HG03565 (cell line): ENCODE results near the gene PHTF2.
A peak's percentile ranks its signal among the peaks of the same experiment; 100 is the strongest.

Experiments
- ATAC-seq: cut with Tn5 transposase; IDR thresholded peaks from one replicate; pipeline ENCODE4 v1.9.1; 2021; ENCODE audit warnings: mild to moderate bottlenecking, moderate library complexity; ENCODE audit not compliant: unreplicated experiment

The PHTF2 gene

DNA sequence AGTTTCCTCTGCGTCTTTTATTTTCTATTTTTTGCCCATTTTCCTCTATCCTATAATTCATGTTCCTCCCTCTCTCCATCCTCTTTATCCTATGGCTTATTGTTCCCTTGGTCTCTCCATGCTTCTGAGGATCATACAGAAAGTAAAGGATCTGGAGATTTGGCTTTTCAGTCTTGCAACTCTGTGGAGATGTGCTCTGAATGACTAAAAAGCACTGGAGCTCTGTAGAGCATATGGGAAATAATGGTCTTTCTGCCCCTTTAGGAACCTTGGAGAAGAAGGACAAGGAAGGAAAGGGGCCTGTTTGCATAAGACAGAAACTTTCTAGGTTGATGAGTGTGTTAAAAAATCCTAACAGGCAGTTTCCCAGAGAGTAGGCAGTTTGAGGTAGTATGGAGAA lies 120.1 kb downstream of the PHTF2 start:
- ATAC-seq = no peak

- ATAC-seq = no peak
Measured at GRCh38 chr7:77923419-77923818, 124.8 kb downstream of the PHTF2 start.

GRCh38 chr7:77930496-77930895 lies 131.9 kb downstream of the PHTF2 start:
- no peak for ATAC-seq

DNA sequence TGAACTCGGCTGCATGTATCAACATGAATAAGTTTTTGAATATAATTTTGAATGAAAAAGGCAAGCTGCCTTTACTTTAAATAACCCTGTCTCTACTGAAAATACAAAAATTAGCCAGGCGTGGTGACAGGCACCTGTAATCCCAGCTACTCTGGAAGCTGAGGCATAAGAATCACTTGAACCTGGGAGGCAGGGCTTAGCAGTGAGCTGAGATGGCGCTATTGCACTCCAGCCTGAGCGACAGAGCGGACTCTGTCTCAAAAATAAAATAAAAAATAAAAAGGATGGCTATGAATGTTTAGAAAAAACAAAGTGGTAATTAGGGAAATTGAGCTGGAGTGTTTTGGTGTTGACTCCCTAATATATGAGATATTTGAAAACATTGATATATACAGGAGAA lies 133.3 kb downstream of the PHTF2 start:
- no peak for ATAC-seq

DNA sequence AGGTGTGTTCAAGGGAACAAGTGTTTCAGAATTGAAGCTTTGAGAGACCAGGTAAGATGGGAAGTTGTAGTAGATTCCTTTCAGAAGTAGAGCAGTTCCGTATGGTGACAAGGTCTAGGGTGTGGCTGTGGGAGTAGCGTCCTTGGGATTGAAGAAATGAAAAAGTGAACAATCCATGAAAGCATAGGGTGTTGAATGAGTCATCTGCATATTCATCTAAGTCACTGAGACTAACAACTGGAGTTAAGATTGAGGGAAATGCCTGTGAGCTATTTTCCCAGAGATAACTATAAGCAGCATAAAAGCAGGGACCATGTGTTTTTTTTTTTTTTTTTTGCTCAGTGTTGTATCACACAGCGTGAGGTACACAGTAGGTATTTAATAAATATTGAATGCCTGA lies 134.8 kb downstream of the PHTF2 start:
- no peak for ATAC-seq

GRCh38 chr7:77935652-77936348 lies 137.2 kb downstream of the PHTF2 start:
- ATAC-seq = no peak

- ATAC-seq = no peak
Measured at GRCh38 chr7:77940647-77941046, 142.1 kb downstream of the PHTF2 start.

DNA sequence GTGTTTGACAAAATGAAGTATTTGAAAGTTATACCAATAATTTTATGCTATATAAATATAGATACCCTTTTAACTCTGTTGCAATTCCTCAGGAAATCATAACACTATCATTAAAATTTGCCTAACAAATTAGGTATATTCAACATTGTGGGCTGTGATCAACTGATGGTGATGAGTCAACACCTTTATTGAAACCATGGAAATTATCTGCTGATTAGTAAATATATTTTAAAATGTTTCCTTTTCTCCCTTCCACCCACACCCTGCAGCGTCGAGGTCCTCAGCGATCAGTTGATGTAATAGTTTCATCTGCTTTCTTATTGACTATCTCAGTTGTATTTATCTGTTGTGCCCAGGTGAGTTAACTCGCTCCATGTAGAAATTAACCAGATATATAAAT lies 143.9 kb downstream of the PHTF2 start:
- ATAC-seq = no peak

GRCh38 chr7:77944183-77945182 lies 145.9 kb downstream of the PHTF2 start:
- ATAC-seq = no peak

DNA sequence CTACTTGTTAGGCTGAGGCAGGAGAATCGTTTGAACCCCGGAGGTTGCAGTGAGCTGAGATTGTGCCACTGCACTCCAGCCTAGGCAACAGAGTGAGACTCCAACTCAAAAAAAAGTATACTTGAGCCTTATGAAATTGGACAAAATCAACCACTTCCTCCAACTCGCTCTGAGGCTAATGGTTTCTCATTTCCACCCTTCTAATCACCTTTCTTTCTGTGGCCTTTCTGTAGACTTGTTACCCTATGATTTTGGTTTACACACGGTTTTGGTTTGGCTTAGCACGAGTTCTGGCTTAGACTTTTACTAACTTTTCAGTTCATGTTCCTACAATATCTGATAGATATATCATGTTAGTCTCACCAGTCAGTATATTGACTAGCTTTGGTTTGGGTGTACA lies 152.0 kb downstream of the PHTF2 start:
- ATAC-seq = no peak

DNA sequence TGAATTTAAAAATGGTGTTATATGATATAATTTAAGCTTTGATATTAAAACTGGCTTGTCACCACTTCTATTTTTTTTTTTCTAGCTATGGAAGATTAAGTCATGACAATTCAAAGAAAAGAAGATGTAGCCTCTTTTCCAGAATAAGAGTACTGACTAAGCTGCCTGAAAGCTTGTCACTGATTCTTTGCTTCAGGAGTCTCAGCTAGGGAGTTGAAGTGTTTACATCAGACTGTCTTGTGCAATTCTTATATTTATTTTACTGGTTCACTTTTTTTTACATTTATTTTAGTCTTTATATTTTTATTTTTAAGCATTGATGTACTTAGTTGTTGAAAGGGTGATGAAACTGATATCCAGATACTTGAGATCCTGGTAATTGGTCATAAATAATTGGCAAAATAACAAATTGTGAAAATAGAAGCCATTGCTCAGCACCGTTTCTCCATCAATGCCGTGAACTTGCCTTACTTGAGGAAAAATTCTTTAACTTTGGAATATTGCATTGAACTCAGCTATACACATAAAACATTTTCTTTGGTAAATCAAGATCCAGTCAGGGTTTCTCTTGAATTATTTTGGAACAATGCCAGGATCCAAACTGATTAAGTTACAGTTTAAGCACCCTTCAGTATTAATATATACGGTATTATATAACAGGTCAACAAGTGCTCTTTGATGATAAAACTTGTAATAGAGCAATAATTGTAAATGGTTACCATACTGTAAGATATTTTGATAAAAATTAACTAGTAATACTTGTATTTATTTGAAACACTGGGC lies 156.4 kb downstream of the PHTF2 start:
- no peak for ATAC-seq

GRCh38 chr7:77958436-77958835 lies 159.9 kb downstream of the PHTF2 start:
- no peak for ATAC-seq

DNA sequence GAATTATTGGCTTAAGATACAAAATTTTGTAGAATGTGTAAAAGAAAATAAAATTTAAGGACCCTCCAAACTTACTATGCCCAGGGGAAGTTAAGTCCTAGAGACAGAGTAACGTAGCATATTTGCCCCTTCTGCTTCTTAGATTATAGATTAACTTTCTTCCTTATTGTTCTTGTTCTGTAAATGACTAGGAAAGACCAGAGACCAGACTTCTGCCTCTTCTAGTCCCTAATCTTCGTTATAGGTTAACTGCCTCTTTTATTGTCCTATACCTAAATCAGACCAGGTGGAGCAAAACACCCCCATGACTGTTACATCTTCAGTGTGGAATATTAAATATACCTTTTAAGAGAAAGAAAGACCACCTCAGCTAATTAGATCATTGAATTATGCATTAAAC lies 160.5 kb downstream of the PHTF2 start:
- ATAC-seq = no peak

GRCh38 chr7:77960336-77960735 lies 161.8 kb downstream of the PHTF2 start:
- no peak for ATAC-seq

DNA sequence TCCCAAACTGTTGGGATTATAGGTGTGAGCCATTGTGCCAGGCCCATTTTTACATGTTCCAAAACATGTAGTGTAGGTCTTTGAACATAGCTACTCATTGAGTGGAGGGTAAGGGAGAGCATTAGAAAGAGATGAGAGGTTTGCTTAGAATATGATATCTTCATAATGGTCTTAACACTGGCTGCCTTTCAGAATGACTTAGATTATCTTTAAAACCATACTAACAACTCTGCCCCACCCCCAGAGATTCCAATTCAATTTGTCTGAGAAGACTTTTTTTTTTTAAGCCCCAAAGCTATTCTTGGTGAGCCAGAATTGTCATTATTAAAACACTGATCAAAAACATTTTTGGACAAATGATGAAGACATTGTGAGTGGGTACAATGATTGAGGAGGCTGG lies 168.9 kb downstream of the PHTF2 start:
- ATAC-seq = no peak

- no peak for ATAC-seq
Measured at GRCh38 chr7:77971726-77972125, 173.2 kb downstream of the PHTF2 start.

DNA sequence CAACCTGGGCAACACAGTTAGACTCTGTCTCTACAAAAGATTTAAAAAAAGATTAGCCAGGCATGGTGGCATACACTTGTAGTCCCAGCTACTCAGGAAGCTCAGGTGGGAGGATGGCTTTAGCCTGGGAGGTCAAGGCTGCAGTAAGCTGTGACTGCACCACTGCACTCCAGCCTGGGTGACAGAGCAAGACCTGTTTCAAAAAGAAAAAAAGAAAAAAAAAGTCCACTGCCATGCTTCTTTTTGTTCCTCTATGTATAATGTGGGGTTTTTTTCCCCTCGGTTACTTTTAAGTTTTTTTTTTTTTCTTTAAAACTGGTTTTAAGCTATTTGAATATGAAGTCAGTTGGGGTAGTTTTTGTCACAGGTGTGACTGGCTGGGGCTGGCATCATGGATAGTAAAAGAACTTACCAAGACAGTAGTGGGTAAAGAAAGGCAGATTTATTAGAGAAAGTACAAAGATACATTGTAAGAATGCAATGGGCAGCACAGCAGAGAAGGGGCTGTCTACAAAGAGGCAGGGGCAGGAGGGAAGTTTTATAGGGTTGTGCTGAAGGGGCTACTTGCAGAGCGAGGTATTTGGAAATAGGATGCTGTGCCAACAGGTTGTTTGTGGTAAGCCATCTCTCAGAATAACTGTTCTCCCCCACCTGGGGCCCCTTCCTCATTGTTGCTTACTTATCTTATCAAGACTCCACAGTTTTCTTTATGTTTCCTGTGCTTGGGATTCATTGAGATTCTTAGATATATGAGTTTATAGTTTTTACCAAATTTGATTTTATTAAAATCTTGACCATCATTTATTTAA lies 177.3 kb downstream of the PHTF2 start:
- no peak for ATAC-seq

- ATAC-seq = no peak
Measured at GRCh38 chr7:77979219-77979618, 180.6 kb downstream of the PHTF2 start.

DNA sequence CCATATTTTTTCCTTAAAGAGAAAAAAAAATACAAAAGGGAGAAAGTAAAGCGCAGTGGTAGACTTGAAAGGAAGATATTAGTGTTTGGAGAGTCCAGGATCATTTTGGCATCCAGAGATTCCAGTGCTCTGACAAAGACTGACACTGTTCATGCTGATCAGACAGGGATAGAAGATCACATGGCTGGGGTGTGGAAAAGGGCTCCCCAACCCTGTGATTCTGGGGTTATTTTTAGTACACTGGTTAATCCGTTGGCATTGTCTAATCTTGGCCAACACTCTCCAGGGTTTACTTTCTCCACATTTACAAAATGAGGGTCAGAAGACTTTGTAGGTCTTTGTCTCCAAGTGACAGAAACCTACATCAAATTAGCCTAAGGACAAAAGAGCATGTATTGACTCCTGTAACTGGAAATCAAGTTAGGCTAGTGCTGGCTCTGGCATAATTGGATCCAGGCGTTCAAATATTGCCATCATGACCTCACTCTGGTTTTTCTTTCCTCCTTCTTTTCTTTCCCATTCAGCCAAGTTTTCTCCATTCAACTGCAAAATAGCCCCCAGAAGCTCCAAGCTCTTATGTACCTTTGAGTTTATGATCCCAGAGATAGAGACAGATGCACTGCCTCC lies 181.6 kb downstream of the PHTF2 start:
- no peak for ATAC-seq

- ATAC-seq = peak; percentile 88
Measured at GRCh38 chr7:77982926-77983550, 184.5 kb downstream of the PHTF2 start.
